HepG2 (cell line): ENCODE measurements around the gene RNF150. TPM values are rescaled to one million over a fixed set of nuclear protein-coding genes. Genes with fewer than 3 reads are reported as not detected.

Experiments used
- ATAC-seq: fragments of 200-7000 bp; cut with Tn5 transposase; 3 replicates; pipeline ENCODE4 v1.9.1; 2020; ENCODE audit warnings: mild to moderate bottlenecking, moderate library complexity
- BruUV-seq: library from RNA; stranded (reverse); fragments of 400-500 nt; replicated peaks from 2 replicates; lab custom pipeline; 2021; lab: Mats Ljungman, UMichigan
- CTCF ChIA-PET: fragments of 300-600 bp; formaldehyde crosslinking; extraction: SDS; loops from one replicate; lab custom pipeline; 2021; ENCODE audit warnings: low total read pairs, inconsistent platforms, low intra/inter-chr PET ratio; lab: Yijun Ruan, JAX
- POLR2A ChIA-PET: fragments of 350-600 bp; sonication (Branson Sonifier 250); formaldehyde crosslinking; loops from one replicate; lab custom pipeline; 2020; ENCODE audit warnings: antibody characterized with exemption, inconsistent platforms; lab: Yijun Ruan, JAX
- DNase-seq: peaks from one replicate; pipeline ENCODE4 v3.0.0-alpha.2; 2015; ENCODE audit warnings: low spot score
- FAIRE-seq: peaks from 3 replicates; lab custom pipeline; 2011; peaks lifted over from hg19 to GRCh38; lab: Jason Lieb, UNC
- H2AFZ ChIP-seq: one replicate; pipeline ENCODE4 v1.6.1; 2011; ENCODE audit warnings: low read length, inconsistent platforms
- H3K27ac ChIP-seq: fragments of 300-600 bp; 3 replicates; pipeline ENCODE4 v1.8.0; 2011; ENCODE audit warnings: mixed run types, mild to moderate bottlenecking, mixed read lengths, low read length, inconsistent platforms; ENCODE audit not compliant: insufficient read depth; ENCODE audit errors: extremely low read length
- H3K27me3 ChIP-seq, 2 experiments: fragments of 200-600 bp in 1 of 2; 2 replicates in 1 of 2; 3 replicates in 1 of 2; pipeline versions ENCODE4 v1.6.0 to v1.8.0; 2011; ENCODE audit warnings: low read length in 2 of 2, mild to moderate bottlenecking in 2 of 2, moderate library complexity in 2 of 2, inconsistent platforms in 1 of 2; ENCODE audit not compliant: insufficient read depth in 2 of 2, control insufficient read depth in 1 of 2
- H3K36me3 ChIP-seq, 2 experiments: fragments of 200-600 bp in 1 of 2; replicated peaks in 1 of 2; 2 replicates in 1 of 2; 3 replicates in 1 of 2; pipeline versions ENCODE4 v1.5.1 to v1.8.0; 2011; ENCODE audit warnings: low read length in 2 of 2, inconsistent platforms in 1 of 2; ENCODE audit not compliant: insufficient read depth in 2 of 2, control insufficient read depth in 1 of 2
- H3K4me1 ChIP-seq: 2 replicates; pipeline ENCODE4 v1.5.1; 2012; ENCODE audit warnings: low read length, inconsistent platforms; ENCODE audit not compliant: insufficient read depth
- H3K4me2 ChIP-seq: 2 replicates; pipeline ENCODE4 v1.6.0; 2011; ENCODE audit warnings: low read depth, low read length, inconsistent platforms
- H3K4me3 ChIP-seq, 3 experiments: fragments of 200-600 bp in 1 of 3; sonication (generic), shearing (Covaris generic) in 1 of 3; replicated peaks in 1 of 3; 2 replicates each; pipeline ENCODE4 v1.5.1; 2011 to 2016; ENCODE audit warnings: low read length in 3 of 3, inconsistent platforms in 2 of 3, low read depth in 2 of 3, mild to moderate bottlenecking in 2 of 3, control low read depth in 1 of 3, mixed read lengths in 1 of 3; ENCODE audit not compliant: insufficient read depth in 1 of 3
- H3K79me2 ChIP-seq: one replicate; pipeline ENCODE4 v1.6.1; 2011; ENCODE audit warnings: low read length, inconsistent platforms; ENCODE audit not compliant: insufficient read depth
- H3K9ac ChIP-seq: 2 replicates; pipeline ENCODE4 v1.6.0; 2011; ENCODE audit warnings: mild to moderate bottlenecking, low read depth, low read length, inconsistent platforms; ENCODE audit not compliant: insufficient read depth
- H3K9me3 ChIP-seq: 2 replicates; pipeline ENCODE4 v1.5.1; 2012; ENCODE audit warnings: mild to moderate bottlenecking, low read length
- H4K20me1 ChIP-seq: 2 replicates; pipeline ENCODE4 v1.6.0; 2011; ENCODE audit warnings: inconsistent platforms, mild to moderate bottlenecking, low read length, moderate library complexity; ENCODE audit not compliant: insufficient read depth
- DZIP1 ChIP-seq: sonication (generic); formaldehyde crosslinking; IDR thresholded peaks from 2 replicates; pipeline ENCODE4 v1.5.0; 2020; ENCODE audit warnings: mild to moderate bottlenecking, missing genetic modification reagents
- HDAC2 ChIP-seq: sonication (generic); formaldehyde crosslinking; IDR thresholded peaks from 2 replicates; pipeline ENCODE4 v1.4.0; 2020; ENCODE audit warnings: missing genetic modification reagents
- HOXD1 ChIP-seq: sonication (generic); formaldehyde crosslinking; IDR thresholded peaks from 2 replicates; pipeline ENCODE4 v1.5.0; 2020; ENCODE audit warnings: missing genetic modification reagents
- MTERF4 ChIP-seq: sonication (generic); formaldehyde crosslinking; IDR thresholded peaks from 2 replicates; pipeline ENCODE4 v1.8.0; 2023; ENCODE audit warnings: mild to moderate bottlenecking, missing genetic modification reagents
- POLR2AphosphoS2 ChIP-seq: IDR thresholded peaks from 2 replicates; pipeline ENCODE4 v1.6.1; 2011; ENCODE audit warnings: low read depth, low read length, improper control_type of control experiment
- RARA ChIP-seq: IDR thresholded peaks from 2 replicates; pipeline ENCODE4 v1.6.1; 2016; ENCODE audit warnings: missing genetic modification reagents, missing compliant biosample characterization
- SUZ12 ChIP-seq: fragments of 150-350 bp; IDR thresholded peaks from 2 replicates; pipeline ENCODE4 v1.6.1; 2014; ENCODE audit warnings: low read depth, low read length
- ZNF235 ChIP-seq: sonication (generic); formaldehyde crosslinking; IDR thresholded peaks from 2 replicates; pipeline ENCODE4 v1.8.1; 2023; ENCODE audit warnings: mild to moderate bottlenecking, missing genetic modification reagents, borderline replicate concordance
- ZNF276 ChIP-seq: sonication (generic); formaldehyde crosslinking; IDR thresholded peaks from 2 replicates; pipeline ENCODE4 v1.4.0; 2020; ENCODE audit warnings: mild to moderate bottlenecking, low read depth, missing genetic modification reagents
- ZNF296 ChIP-seq: sonication (generic); formaldehyde crosslinking; conservative IDR thresholded peaks from 2 replicates; pipeline ENCODE4 v1.5.0; 2020; ENCODE audit warnings: mild to moderate bottlenecking, missing genetic modification reagents
- ZNF3 ChIP-seq: IDR thresholded peaks from 2 replicates; pipeline ENCODE4 v1.7.0; 2017; ENCODE audit warnings: inconsistent platforms
- ZNF510 ChIP-seq: sonication (generic); formaldehyde crosslinking; IDR thresholded peaks from 2 replicates; pipeline ENCODE4 v1.4.0; 2020; ENCODE audit warnings: low read depth, mild to moderate bottlenecking, missing genetic modification reagents
- ZNF713 ChIP-seq: sonication (generic); formaldehyde crosslinking; IDR thresholded peaks from 2 replicates; pipeline ENCODE4 v1.4.0; 2020; ENCODE audit warnings: mild to moderate bottlenecking, missing genetic modification reagents
- whole genome bisulfite sequencing: methylation state at CpG from one replicate; pipeline ENCODE4 v1.1.6; 2017; ENCODE audit warnings: low lambda C conversion rate; 5-methylcytosine and 5-hydroxymethylcytosine counted together
- in situ Hi-C: cut with HindIII; loops from 2 replicates; pipeline ENCODE4 v1.10.0; 2017; ENCODE audit warnings: low pct_unique_long_range_greater_than_20kb; ENCODE audit not compliant: extremely low pct_ligation_motif_present
- intact Hi-C: fragments of 100-400 bp; cut with micrococcal nuclease; formaldehyde crosslinking; loops from one replicate; pipeline ENCODE4 v1.10.0; 2022; ENCODE audit not compliant: unreplicated experiment
- polyA plus RNA-seq, 8 experiments: library from polyadenylated mRNA; depleted of rRNA in 3 of 8; stranded (reverse) in 7 of 8; unstranded in 1 of 8; fragments of >200 nt; fragmentation: Illumina TruSeq in 4 of 8; extraction: Trizol in 4 of 8; gene quantifications; 2 replicates each; pipeline versions ENCODE4 v1.2.1 to v1.2.3, GENCODE V29; 2011 to 2016; ENCODE audit warnings: low read depth in 4 of 8, missing spikeins in 1 of 8, mixed read lengths in 1 of 8; ENCODE audit not compliant: insufficient read depth in 1 of 8
- total RNA-seq, 5 experiments: library from RNA; depleted of rRNA; stranded (reverse); fragments of >200 nt; fragmentation: Illumina TruSeq; extraction: Trizol; gene quantifications; 2 replicates each; pipeline ENCODE4 v1.2.3, GENCODE V29; 2016; ENCODE audit warnings: low read depth in 1 of 5

Gene RNF150
- total and polyA plus RNA-seq, 2 of the 13 experiments (the other 11 are each of a cell fraction or from before 2014, with no cell fraction given), result 0.02 to 0.03 TPM

- ChIA-PET CTCF (no interaction called here), POLR2A (no interaction called here)
- no peaks in the 10 kb centered on the region for H3K27me3 ChIP-seq
- H3K4me3 ChIP-seq, result no peak overlapping the region
- H3K9me3 ChIP-seq, result no peaks in the 10 kb centered on the region
- DNase-seq, result no peak
- BruUV-seq, result no TSS peak
- no peaks in the 10 kb centered on the region for H3K36me3 ChIP-seq
- H3K79me2 ChIP-seq, result no peaks in the 10 kb centered on the region
- no peak overlapping the region for H3K9ac ChIP-seq
- FAIRE-seq, result no peak
- 7% methylated on average over 1 of the region's 1 CpG for WGBS
- no peak overlapping the region for H3K4me2 ChIP-seq
- no peaks in the 10 kb centered on the region for H3K4me1 ChIP-seq
- no peaks in the 10 kb centered on the region for H4K20me1 ChIP-seq
- no peak overlapping the region for H3K27ac ChIP-seq
- H2AFZ ChIP-seq, result no peak overlapping the region
- intact Hi-C loops, result no loop called here
- ATAC-seq, result no peak
- no peak for TF ChIP-seq DZIP1 (CRISPR knock-in tag)
- TF ChIP-seq POLR2AphosphoS2, result no peak
- no peak for TF ChIP-seq ZNF296 (CRISPR knock-in tag)
- no peak for TF ChIP-seq MTERF4 (CRISPR knock-in tag)
- no peak for TF ChIP-seq ZNF3 (CRISPR knock-in tag)
- TF ChIP-seq SUZ12, result no peak
- TF ChIP-seq HOXD1, result no peak
- no peak for TF ChIP-seq HDAC2
- TF ChIP-seq ZNF713 (CRISPR knock-in tag), result no peak
- TF ChIP-seq ZNF510 (CRISPR knock-in tag), result no peak
- no peak for TF ChIP-seq RARA (CRISPR knock-in tag)
- TF ChIP-seq ZNF235 (CRISPR knock-in tag), result no peak
- TF ChIP-seq ZNF276 (CRISPR knock-in tag), result no peak
- in situ Hi-C loops, result no loop called here
Measured at GRCh38 chr4:141099326-141099725, 33.9 kb downstream of the RNF150 start.
